NK-92 treated with Interleukin-12 subunit alpha and Interleukin-12 subunit beta, amount 100 ng/mL, for 24 hours (cell line): ENCODE measurements around the gene MCC.

Experiments
- DNase-seq: peaks from one replicate; lab custom pipeline; 2025; lab: John Stamatoyannopoulos, UW

Gene MCC

DNA sequence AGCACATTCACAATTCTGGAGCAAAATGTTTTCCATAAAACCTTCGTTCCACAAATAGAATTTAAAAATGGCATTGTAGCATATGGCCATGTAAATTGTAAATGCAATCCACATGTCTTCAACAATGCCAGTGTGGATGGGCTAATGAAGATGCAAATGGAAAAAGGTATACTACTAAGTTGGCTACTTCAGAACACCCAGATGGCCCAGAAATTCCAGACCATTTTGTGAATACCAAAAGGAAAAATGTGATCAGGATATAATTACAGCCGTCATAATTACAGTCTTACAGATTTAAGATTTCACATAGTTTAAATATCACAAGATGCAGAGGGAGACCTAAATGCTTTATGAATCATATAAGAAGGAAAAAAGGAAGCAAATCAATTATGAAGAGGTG is 170.6 kb downstream of the MCC start:
- DNase-seq: no peak

GRCh38 chr5:113311301-113311700 is 177.0 kb downstream of the MCC start:
- DNase-seq: no peak

GRCh38 chr5:113302120-113302519 is 186.1 kb downstream of the MCC start:
- no peak for DNase-seq

GRCh38 chr5:113299591-113299990 is 188.7 kb downstream of the MCC start:
- no peak for DNase-seq

DNA sequence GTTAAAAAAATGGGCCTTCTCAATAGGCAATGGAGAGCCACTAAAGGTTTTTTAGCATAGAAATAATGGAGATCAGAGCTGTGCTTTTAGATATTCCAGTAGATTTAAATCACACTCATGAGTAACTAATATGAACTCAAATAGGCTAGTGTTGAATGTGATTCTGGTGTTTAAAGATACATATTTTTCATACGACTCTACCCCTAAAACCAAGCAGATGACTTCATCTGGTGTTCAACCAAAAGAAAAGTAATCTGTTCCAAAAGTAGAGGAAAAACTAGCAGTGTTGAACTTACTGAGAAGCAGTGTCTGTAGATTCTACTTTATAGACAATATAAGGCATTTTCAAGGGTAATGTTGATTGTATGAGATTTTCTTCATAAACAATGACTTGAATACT is 191.6 kb downstream of the MCC start:
- no peak for DNase-seq

- no peak for DNase-seq
Measured at GRCh38 chr5:113295111-113295539, 193.1 kb downstream of the MCC start.

GRCh38 chr5:113294311-113295110 is 193.7 kb downstream of the MCC start:
- no peak for DNase-seq

DNA sequence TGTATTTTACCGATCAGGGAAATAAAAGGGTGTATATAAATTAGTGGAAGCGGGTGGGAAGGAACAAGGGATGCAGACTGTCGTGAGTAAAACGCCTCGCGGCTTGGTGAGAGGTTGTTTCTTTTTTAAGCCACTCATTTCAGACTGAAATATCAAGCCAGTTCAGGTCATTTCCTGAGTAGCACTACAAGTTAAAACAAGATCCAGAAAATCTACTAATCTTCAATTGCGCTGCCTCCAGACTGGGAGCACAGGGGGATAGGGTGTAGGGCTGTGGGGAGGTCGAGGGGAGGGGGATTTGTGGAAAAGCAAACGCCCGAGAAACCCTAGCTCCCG is 194.3 kb downstream of the MCC start:
- no peak for DNase-seq

DNA sequence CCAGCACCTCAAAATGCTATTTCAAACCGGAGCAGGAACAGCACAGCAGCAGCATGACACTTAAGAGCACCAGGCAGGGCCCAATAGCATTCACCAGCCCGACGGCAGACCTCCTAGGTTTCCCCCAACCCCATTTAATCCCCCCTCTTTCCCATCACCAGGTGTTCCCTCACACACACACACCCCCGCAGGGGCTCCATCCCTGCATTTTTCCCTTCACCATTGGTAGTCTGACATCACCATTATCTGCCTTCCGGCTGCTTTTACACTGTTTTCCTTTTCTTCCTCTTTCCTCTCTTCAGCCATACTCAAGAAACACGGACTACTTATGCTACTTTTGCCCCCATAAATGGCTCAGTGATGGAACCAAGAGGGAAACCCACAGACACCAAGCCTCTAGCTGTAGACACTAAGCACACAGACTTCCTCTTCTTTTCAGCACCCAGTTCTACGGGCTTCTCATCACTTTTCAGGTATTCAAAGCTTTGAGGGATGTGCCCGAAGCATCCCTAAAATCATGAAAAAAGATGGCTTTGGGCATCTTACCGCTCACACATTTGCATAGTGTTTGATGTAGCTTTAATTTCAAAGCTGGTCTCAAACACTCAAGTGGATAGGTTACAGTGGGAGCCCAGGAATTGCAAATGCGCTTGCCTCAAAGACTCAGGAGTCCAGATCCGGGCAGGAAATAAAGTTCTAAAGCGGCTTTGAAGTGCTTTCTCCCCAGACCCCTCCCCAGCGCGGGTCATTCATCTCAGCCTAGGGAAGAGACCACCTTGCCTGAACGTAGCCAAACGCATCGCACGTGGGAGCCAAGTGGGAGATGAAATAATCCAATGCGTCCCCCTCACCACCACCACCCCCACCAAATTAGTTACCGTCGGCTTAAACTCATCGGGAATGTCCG is 194.9 kb downstream of the MCC start:
- DNase-seq: no peak

DNA sequence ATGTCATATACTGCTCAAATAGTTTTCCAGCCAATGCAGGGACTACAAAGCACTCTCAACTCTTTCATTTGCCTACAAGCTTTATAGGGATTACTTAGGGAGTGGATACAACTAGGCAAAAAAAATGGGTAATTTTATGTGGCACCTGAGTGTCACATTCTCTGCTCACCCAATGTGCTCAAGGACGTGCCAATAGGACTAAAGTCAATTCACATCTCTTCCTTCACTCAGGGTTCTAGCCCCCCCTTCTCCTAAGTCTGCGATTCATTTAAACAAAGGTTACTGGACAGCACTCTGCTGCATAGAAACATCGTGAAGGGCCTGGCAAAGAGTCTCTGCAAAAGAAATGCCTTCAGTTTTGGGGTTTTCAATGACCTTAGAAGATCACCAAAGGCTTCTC is 195.8 kb downstream of the MCC start:
- no peak for DNase-seq

- no peak for DNase-seq
Measured at GRCh38 chr5:113283558-113283957, 204.7 kb downstream of the MCC start.

DNA sequence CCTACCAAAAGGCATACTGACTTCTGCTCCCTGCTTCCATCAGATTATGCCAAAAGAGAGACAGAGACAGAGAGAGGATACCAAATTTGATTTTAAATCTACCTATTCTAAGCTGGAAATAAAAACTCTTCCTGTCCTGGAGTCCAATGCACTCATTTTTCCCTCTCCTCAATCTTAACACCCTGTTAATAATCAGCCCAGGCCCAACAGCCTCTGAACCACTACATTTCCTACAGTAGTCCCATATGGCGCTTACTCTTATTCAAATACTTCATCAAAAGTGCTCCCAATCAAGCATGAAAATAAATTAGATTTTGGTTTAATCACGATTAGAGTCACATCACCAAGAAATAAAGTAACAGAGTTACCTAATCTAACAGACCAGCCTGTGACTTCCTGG is 205.8 kb downstream of the MCC start:
- DNase-seq: no peak

DNA sequence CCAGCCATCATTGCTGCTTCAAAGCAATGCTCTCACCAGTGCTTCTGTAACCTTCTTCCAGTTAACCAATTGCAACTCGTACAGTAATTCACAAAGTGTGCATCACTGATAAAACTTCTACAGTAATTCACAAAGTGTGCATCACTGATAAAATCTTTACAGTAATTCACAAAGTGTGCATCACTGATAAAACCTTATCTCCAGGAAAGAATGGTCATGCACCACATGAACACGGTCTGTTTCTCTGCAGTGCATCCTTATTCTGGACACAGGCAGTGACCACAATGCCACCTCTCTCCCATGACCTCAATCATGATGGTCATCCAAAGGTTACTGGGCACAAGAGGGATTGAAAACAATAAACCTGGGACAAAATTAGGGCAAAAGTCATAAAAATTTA is 207.1 kb downstream of the MCC start:
- no peak for DNase-seq

- no peak for DNase-seq
Measured at GRCh38 chr5:113280541-113280940, 207.7 kb downstream of the MCC start.

DNA sequence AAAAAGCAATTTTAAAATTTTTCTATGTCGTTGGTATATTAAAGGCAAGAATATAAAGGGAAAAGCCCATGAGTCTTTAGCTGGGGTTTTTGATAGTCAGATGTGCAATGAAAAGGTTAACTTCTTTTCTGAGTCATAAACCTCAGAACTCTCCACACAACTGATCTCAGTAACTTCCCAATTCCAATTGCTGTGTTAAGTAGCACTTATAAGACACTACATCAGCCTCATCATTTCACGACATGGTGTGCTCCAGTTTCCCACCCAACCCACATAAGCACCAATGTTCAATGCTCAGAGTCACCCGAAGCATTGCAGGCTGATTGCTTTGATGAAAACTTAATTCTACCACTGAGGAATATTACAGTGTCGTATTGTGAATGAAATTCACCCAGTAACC is 209.3 kb downstream of the MCC start:
- no peak for DNase-seq

DNA sequence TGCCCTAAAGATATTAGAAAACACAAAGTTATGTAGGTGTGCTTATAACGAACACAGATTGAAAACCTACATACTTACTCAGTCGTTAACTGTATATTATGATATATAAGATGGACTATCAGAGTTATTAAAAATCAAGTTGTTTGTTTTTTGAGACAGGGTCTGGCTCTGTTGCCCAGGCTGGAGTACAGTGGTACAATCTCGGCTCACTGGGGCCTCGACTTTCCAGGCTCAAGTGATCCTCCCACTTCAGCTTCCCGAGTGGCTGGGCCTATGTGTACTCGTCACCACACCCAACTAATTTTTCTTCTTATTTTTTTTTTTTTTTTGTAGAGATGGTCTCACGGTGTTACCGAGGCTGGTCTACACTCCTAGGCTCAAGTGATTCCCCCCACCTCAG is 211.8 kb downstream of the MCC start:
- DNase-seq: no peak

GRCh38 chr5:113276001-113276400 is 212.3 kb downstream of the MCC start:
- no peak for DNase-seq

GRCh38 chr5:113274836-113275414 is 213.3 kb downstream of the MCC start:
- no peak for DNase-seq

DNA sequence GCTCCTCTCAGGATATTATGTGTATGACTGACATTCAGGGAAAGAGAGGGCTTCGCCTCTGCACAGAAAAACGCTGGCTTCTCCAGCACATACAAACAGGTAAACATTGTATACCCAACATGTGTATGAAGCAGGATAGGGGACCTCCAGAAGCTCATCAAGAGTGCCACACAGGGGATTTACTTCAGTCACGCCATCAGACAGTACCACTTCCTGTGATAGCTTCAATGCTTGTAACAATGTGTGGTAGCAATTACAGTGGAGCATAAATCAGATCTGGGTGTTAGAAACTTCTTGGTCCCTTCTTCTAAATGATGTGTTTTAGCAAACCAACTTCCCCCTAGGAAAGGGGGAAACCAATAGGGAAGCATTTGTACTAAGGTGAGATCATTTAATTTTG is 214.3 kb downstream of the MCC start:
- DNase-seq: no peak

- DNase-seq: no peak
Measured at GRCh38 chr5:113271745-113272454, 216.4 kb downstream of the MCC start.

DNA sequence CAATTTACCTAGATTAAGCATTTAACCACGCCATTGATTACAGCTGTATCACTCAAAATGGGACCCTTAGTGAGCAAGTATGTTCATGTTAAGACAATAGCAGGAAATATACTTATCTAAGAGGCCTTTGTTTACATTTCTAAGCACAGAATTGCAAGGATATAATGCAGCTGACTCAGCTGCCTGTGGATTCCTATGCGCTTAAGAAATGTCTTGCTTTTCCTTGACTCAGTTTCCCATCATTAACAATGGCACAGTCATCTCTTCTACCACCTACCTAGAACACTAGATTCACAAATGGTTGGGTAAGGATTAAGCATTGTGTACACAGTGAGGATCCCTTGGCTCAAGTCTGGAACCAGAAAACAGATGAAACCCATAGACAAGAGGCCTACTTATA is 217.2 kb downstream of the MCC start:
- no peak for DNase-seq

- DNase-seq: no peak
Measured at GRCh38 chr5:113270086-113270485, 218.2 kb downstream of the MCC start.
